ENCODE data around the gene ITCH. TPM values are rescaled to one million over a fixed set of nuclear protein-coding genes. Genes with fewer than 3 reads are reported as not detected.

ITCH gene
- total RNA-seq, 4 donors from 2014 or later, result 50.3 to 64.3 (median 52.8) TPM

DNA sequence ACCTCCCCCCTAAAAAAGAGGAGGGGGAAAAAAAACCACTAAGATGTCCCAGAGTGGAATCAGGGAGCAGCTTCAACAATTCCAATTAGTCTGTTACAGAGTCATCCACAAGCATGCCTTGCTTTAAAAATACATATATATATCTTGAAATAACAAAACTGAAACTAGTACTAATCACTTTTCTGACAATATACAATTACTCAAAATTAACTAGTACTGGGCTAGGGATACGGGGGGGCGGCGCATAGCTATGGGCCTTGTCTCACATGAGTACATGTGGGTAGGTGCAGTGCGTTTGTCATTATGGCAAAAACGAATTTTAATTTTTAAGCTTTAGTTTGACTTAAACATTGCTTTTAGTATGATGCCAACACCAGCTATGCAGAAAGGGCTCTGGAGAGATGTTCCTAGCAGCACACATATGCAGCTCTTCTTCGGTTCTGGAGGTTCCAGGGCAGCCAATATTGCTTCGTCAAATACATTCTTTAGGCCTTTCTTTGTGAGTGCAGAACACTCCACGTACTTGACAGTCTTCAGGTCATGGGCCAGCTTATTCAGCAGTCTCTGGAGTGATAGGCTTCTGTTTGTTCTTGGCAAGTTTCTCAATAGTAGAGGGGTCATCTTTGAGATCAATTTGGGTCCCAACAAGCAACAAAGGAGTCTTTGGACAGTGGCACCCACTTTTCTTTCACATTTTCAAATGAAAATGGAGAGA is 38.8 kb downstream of the ITCH start:
- peaks cover 0 to 21% (median 6%) of the 10 kb centered on the region in 4 donors for H3K36me3 ChIP-seq
- H3K4me3 ChIP-seq, result no peak overlapping the region
- DNase-seq (ENCODE audit: extremely low spot score), result no peak
- intact Hi-C loops (cut with DNase I), result no loop called here
- H3K9me3 ChIP-seq, result no peaks in the 10 kb centered on the region
- H3K27ac ChIP-seq (replicated peaks in 1 of 4), result no peak overlapping the region
- peaks cover 23 to 60% (median 50%) of the 10 kb centered on the region in 4 donors for H3K4me1 ChIP-seq
- 88% methylated on average over 8 of the region's 8 CpGs for WGBS
- TF ChIP-seq POLR2AphosphoS5 (IDR thresholded peaks at IDR 0.05) (no peak), EP300 (IDR thresholded peaks at IDR 0.05) (no peak), POLR2A (IDR thresholded peaks at IDR 0.05; ENCODE audit: low read depth) (no peak)
- TF ChIP-seq, protein P1, sequence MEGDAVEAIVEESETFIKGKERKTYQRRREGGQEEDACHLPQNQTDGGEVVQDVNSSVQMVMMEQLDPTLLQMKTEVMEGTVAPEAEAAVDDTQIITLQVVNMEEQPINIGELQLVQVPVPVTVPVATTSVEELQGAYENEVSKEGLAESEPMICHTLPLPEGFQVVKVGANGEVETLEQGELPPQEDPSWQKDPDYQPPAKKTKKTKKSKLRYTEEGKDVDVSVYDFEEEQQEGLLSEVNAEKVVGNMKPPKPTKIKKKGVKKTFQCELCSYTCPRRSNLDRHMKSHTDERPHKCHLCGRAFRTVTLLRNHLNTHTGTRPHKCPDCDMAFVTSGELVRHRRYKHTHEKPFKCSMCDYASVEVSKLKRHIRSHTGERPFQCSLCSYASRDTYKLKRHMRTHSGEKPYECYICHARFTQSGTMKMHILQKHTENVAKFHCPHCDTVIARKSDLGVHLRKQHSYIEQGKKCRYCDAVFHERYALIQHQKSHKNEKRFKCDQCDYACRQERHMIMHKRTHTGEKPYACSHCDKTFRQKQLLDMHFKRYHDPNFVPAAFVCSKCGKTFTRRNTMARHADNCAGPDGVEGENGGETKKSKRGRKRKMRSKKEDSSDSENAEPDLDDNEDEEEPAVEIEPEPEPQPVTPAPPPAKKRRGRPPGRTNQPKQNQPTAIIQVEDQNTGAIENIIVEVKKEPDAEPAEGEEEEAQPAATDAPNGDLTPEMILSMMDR (IDR thresholded peaks at IDR 0.05), result no peak
- H3K27me3 ChIP-seq, result no peaks in the 10 kb centered on the region

DNA sequence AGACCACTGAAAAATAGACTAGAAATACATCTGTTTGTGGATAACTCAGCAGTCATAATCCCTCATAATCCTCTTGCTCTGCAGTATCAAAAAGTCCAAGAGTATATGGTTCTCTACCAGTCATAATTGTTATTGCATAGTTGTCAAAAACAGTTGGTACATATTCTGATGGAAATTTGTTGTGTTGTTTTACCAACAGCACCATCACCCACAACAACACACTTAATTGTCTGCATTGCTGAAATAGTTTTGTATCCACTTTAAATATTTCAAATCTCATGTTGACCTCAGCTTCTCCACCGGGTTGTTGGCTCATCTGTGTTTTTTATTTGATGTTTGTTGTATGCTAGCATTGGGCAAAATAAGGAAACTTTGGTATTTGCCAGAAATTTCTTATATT is 39.4 kb downstream of the ITCH start:
- H3K27me3 ChIP-seq, result no peaks in the 10 kb centered on the region
- no peak overlapping the region for H3K4me3 ChIP-seq
- no peak for DNase-seq (ENCODE audit: extremely low spot score)
- 67% methylated on average over 1 of the region's 1 CpG for WGBS
- H3K9me3 ChIP-seq, result no peaks in the 10 kb centered on the region
- no peak overlapping the region for H3K27ac ChIP-seq (replicated peaks in 1 of 4)
- TF ChIP-seq EP300 (IDR thresholded peaks at IDR 0.05), result no peak
- TF ChIP-seq POLR2A (IDR thresholded peaks at IDR 0.05; ENCODE audit: low read depth), result no peak
- TF ChIP-seq POLR2AphosphoS5 (IDR thresholded peaks at IDR 0.05), result no peak
- TF ChIP-seq, protein P1 (IDR thresholded peaks at IDR 0.05), result no peak
- intact Hi-C loops (cut with DNase I), result no loop called here
- H3K36me3 ChIP-seq, result peaks cover 0 to 18% (median 6%) of the 10 kb centered on the region in 4 donors
- peaks cover 23 to 54% (median 45%) of the 10 kb centered on the region in 4 donors for H3K4me1 ChIP-seq

DNA sequence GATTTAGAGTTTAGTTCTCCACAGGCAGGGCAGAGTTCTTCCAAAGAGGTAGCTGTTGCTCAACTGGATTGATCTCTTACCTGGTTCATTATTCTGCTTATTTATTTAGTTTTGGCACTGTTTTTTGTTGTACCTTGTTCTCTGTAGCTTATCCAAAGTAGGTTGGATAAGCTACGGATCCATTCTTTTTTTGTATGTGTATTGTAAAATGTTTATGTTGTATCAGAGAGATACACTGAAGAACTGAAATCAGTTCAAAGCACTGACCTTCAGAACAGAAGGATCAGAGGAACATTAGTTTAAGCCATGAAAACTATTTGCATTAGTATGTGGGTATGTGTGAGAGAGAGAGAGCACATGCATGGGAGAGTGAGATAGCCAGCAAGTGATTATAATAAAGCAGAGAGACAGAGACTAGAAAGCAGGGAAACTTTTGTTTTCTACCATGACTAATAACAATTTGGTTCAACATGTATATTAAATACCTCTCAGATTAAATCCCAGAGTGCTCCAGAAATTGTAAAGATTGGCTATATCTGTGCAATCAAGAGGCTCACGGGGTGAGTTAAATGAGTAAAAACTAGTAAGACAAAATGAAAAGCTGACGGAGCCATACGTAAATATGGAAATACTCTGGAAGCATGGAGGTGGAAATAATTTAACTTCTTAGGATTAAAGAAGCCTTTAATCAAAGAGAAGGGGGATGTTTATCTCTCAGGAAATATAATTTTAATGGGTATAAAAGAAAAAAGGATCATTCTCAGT is 40.2 kb downstream of the ITCH start:
- H3K9me3 ChIP-seq, result no peaks in the 10 kb centered on the region
- H3K36me3 ChIP-seq, result peaks cover 0 to 18% (median 4%) of the 10 kb centered on the region in 4 donors
- intact Hi-C loops (cut with DNase I), result no loop called here
- 74% methylated on average over 4 of the region's 4 CpGs for WGBS
- no peak overlapping the region for H3K4me3 ChIP-seq
- H3K27ac ChIP-seq (replicated peaks in 1 of 4), result no peak overlapping the region
- peaks cover 23 to 47% (median 37%) of the 10 kb centered on the region in 4 donors for H3K4me1 ChIP-seq
- TF ChIP-seq, protein P1 (IDR thresholded peaks at IDR 0.05), result no peak
- no peak for TF ChIP-seq POLR2AphosphoS5 (IDR thresholded peaks at IDR 0.05)
- no peak for TF ChIP-seq EP300 (IDR thresholded peaks at IDR 0.05)
- no peak for TF ChIP-seq POLR2A (IDR thresholded peaks at IDR 0.05; ENCODE audit: low read depth)
- DNase-seq (ENCODE audit: extremely low spot score), result no peak
- H3K27me3 ChIP-seq, result no peaks in the 10 kb centered on the region

DNA sequence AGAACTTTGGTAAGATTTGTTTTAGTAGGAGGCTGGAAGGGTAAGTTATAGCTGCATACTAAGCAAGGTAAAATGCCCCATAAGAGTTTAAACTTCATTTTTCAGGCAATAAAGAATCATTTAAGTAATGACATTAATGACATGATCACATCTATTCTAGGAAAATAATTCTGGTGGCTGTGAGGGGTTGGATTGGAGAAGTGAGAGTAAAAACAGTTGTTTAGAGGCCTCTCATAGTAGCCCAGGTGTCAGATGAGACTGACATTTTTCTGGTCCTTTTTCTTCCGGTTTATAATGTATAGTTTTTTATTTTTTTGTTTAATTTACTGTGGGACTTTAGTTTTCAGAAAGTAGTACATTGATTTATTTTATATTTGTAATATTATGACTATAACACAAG is 40.8 kb downstream of the ITCH start:
- WGBS, result 87% methylated on average over 1 of the region's 1 CpG
- H3K36me3 ChIP-seq, result peaks cover 0 to 14% (median 4%) of the 10 kb centered on the region in 4 donors
- TF ChIP-seq POLR2A (IDR thresholded peaks at IDR 0.05; ENCODE audit: low read depth) (no peak), EP300 (IDR thresholded peaks at IDR 0.05) (no peak), POLR2AphosphoS5 (IDR thresholded peaks at IDR 0.05) (no peak)
- TF ChIP-seq, protein P1 (IDR thresholded peaks at IDR 0.05), result no peak
- no peak overlapping the region for H3K27ac ChIP-seq (replicated peaks in 1 of 4)
- no peaks in the 10 kb centered on the region for H3K27me3 ChIP-seq
- H3K9me3 ChIP-seq, result no peaks in the 10 kb centered on the region
- H3K4me3 ChIP-seq, result no peak overlapping the region
- no peak for DNase-seq (ENCODE audit: extremely low spot score)
- intact Hi-C loops (cut with DNase I), result no loop called here
- H3K4me1 ChIP-seq, result peaks cover 23 to 43% (median 36%) of the 10 kb centered on the region in 4 donors
